Measurements from ENCODE around the gene MAPK14. TPM values are rescaled to one million over a fixed set of nuclear protein-coding genes. Genes with fewer than 3 reads are reported as not detected.

Gene MAPK14
- total and polyA plus RNA-seq, 2 of the 4 experiments (the other 2 are of a cell fraction) = 28.4 to 74.4 TPM

- no peak overlapping the region for H3K23ac ChIP-seq (ENCODE audit: low read depth, low read length)
- no peak overlapping the region for H4K8ac ChIP-seq (ENCODE audit: low read depth in 2 of 2, low read length in 2 of 2)
- no peak overlapping the region for H3K4ac ChIP-seq (ENCODE audit: low read depth, low read length)
- H3K14ac ChIP-seq (replicated peaks; ENCODE audit: low read depth, low read length) = no peak overlapping the region
- intact Hi-C loops (cut with micrococcal nuclease) (loop anchor here (5.0 kb wide), 1 partner anchor 42 kb away; no protein-coding TSS in a partner anchor), in situ Hi-C loops (cut with MboI; ENCODE audit: low sequenced_read_pairs) (loop anchor here (5.0 to 10.0 kb wide), 2 partner anchors 72 to 169 kb away; partner anchors contain the start of gene BRPF3), dilution Hi-C loops (cut with HindIII; ENCODE audit: low sequenced_read_pairs, unreplicated experiment) (no loop called here)
- H4K5ac ChIP-seq (ENCODE audit: low read depth, low read length) = no peak overlapping the region
- no peak overlapping the region; the same call in 1 of the 2 replicates for H3K18ac ChIP-seq (ENCODE audit: low read depth, low read length)
- no peaks in the 10 kb centered on the region for H3K9me1 ChIP-seq (ENCODE audit: insufficient read depth, low read length)
- POLR2A ChIA-PET (ENCODE audit: unreplicated experiment) = no interaction called here
- peaks cover 0 to 5% of the 10 kb centered on the region in 2 experiments; a peak in 2 of 4 replicates for H3K79me1 ChIP-seq (ENCODE audit: low read depth in 1 of 2, low read length in 2 of 2)
- H3K4me2 ChIP-seq (ENCODE audit: low read depth, low read length) = peak overlapping the region; percentile 67; the same call in 1 of the 2 replicates
- WGBS, 2 experiments (ENCODE audit: extremely low coverage in 2 of 2, insufficient read length in 1 of 2) = no CpG with 5 or more reads among the region's 1 CpG
- H2BK15ac ChIP-seq (ENCODE audit: low read depth, low read length) = no peak overlapping the region; the same call in 2 of the 3 replicates
- no peak overlapping the region for H3K27ac ChIP-seq (ENCODE audit: insufficient read depth, low read length)
- peaks cover 4% of the 10 kb centered on the region; the same call in 1 of the 2 replicates for H3K4me1 ChIP-seq (ENCODE audit: control insufficient read depth, insufficient read depth, low read length)
- no TSS peak for BruUV-seq (replicated peaks)
- DNase-seq (peak; percentile 65), ATAC-seq (ENCODE audit: low read depth) (0 out of 2 replicates have a peak, but pooled peaks have one; percentile 3)
- H2AK5ac ChIP-seq (ENCODE audit: low read depth, low read length) = no peak overlapping the region
- H2BK5ac ChIP-seq (ENCODE audit: low read depth, low read length, poor library complexity, severe bottlenecking) = peak overlapping the region; percentile 8
- H4K20me1 ChIP-seq (ENCODE audit: insufficient read depth, low read length) = peaks cover 9% of the 10 kb centered on the region
- no peak overlapping the region for H3K9ac ChIP-seq (ENCODE audit: low read depth, low read length)
- no peak overlapping the region for H3K4me3 ChIP-seq (ENCODE audit: insufficient read depth, low read depth, low read length)
- H2AK9ac ChIP-seq (replicated peaks; ENCODE audit: low read depth, low read length, poor library complexity) = no peak overlapping the region
- no peak overlapping the region for H4K91ac ChIP-seq (ENCODE audit: insufficient read depth, low read depth, low read length)
- H2AFZ ChIP-seq (replicated peaks; ENCODE audit: low read length, poor library complexity) = no peak overlapping the region
- H3K36me3 ChIP-seq (ENCODE audit: control insufficient read depth, insufficient read depth, low read length) = no peaks in the 10 kb centered on the region
- H2BK120ac ChIP-seq (ENCODE audit: low read depth, low read length) = no peak overlapping the region
- no peak overlapping the region for H2BK20ac ChIP-seq (ENCODE audit: low read depth, low read length)
- CTCF ChIA-PET = interaction anchor here (1.0 to 4.1 kb wide), 2 partner anchors 67 to 70 kb away, joined by 3 to 28 read pairs; no protein-coding TSS in a partner anchor
- H3K56ac ChIP-seq (ENCODE audit: extremely low read depth, insufficient read depth, low read length) = no peak overlapping the region
- no peaks in the 10 kb centered on the region for H3K9me3 ChIP-seq (ENCODE audit: control insufficient read depth, insufficient read depth, low read length)
- H3K27me3 ChIP-seq (ENCODE audit: control insufficient read depth, insufficient read depth, low read length) = no peaks in the 10 kb centered on the region
- TF ChIP-seq MAFK (IDR thresholded peaks at IDR 0.05; ENCODE audit: low read depth, low read length) (no peak), MXI1 (IDR thresholded peaks at IDR 0.05; ENCODE audit: borderline replicate concordance, low read depth, low read length) (no peak), RFX5 (IDR thresholded peaks at IDR 0.05; ENCODE audit: low read depth, low read length) (no peak), ELK1 (IDR thresholded peaks at IDR 0.05; ENCODE audit: borderline replicate concordance, low read depth, low read length) (no peak), RAD21 (IDR thresholded peaks at IDR 0.05; ENCODE audit: low read length) (no peak), CEBPB (IDR thresholded peaks at IDR 0.05; ENCODE audit: low read depth, low read length) (no peak), FOS (IDR thresholded peaks at IDR 0.05; ENCODE audit: low read depth, low read length) (no peak), BHLHE40 (IDR thresholded peaks at IDR 0.05; ENCODE audit: low read depth, low read length) (no peak), NFE2L2 (IDR thresholded peaks at IDR 0.05; ENCODE audit: low read depth, low read length) (no peak), MAZ (IDR thresholded peaks at IDR 0.05; ENCODE audit: borderline replicate concordance, low read depth, low read length) (no peak), CTCF (conservative IDR thresholded peaks at IDR 0.05; ENCODE audit: low read depth, low read length) (no peak), SMC3 (IDR thresholded peaks at IDR 0.05; ENCODE audit: low read depth, low read length) (no peak), CHD1 (IDR thresholded peaks at IDR 0.05; ENCODE audit: low read depth, low read length) (no peak), USF2 (IDR thresholded peaks at IDR 0.05; ENCODE audit: low read depth, low read length) (no peak)
Measured at GRCh38 chr6:36025260-36025931, 2.2 kb upstream of the MAPK14 start.
